ENCODE results near the gene FAM151A. TPM values are rescaled to one million over a fixed set of nuclear protein-coding genes. Genes with fewer than 3 reads are reported as not detected.

The FAM151A gene
- total RNA-seq, 3 donors from 2014 or later: 5.7 to 25.1 (median 19.2) TPM

DNA sequence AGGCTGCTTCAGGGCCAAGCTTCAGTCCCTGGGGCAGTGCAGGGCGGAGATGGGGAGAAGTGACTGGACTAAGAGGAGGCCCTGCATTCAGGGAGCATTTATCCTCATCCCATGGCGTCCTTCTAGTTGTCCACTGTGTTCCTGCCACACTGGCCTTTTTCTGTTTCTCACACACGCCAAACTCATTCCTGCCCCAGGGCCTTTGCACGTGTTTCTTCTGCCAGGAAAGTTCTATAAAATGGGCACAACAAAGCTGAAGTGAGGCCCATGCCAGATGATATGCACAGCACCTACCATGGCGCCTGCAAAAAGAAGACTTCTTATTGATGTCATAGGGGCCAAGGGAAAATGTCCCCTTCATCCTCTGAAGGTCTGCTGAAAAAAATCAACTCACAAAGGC lies 42.5 kb upstream of the FAM151A start:
- Histone ChIP-seq H3K36me3 (ENCODE audit: low read depth) (no peaks in the 10 kb centered on the region), H3K9me3 (no peaks in the 10 kb centered on the region), H3K4me1 (ENCODE audit: low read depth) (no peaks in the 10 kb centered on the region), H3K4me3 (no peak overlapping the region)
- intact Hi-C loops (cut with DNase I, micrococcal nuclease): no loop called here
- ATAC-seq: no peak
- TF ChIP-seq, protein P1, sequence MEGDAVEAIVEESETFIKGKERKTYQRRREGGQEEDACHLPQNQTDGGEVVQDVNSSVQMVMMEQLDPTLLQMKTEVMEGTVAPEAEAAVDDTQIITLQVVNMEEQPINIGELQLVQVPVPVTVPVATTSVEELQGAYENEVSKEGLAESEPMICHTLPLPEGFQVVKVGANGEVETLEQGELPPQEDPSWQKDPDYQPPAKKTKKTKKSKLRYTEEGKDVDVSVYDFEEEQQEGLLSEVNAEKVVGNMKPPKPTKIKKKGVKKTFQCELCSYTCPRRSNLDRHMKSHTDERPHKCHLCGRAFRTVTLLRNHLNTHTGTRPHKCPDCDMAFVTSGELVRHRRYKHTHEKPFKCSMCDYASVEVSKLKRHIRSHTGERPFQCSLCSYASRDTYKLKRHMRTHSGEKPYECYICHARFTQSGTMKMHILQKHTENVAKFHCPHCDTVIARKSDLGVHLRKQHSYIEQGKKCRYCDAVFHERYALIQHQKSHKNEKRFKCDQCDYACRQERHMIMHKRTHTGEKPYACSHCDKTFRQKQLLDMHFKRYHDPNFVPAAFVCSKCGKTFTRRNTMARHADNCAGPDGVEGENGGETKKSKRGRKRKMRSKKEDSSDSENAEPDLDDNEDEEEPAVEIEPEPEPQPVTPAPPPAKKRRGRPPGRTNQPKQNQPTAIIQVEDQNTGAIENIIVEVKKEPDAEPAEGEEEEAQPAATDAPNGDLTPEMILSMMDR (IDR thresholded peaks at IDR 0.05): no peak
- DNase-seq: no peak

DNA sequence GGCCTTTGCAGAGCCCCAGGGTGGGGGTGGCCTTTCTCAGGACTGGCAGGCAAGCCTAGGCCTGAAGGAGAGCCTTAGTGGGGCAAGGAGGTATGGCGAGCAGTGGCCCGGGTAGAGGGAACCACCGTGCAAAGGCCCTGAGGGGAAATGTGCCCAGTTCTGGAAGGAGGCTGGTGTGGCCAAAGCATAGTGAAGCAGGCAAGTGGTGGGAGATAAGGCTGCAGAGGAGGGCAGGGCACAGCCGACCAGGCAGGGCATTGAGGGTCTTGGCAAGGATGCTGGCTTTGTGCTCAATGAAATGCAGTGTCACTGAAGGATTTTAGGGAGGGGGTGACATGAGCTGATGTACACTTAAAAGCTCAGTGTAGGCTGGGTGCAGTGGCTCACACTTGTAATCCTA lies 41.0 kb upstream of the FAM151A start:
- H3K4me3 ChIP-seq: no peak overlapping the region
- no peaks in the 10 kb centered on the region for H3K36me3 ChIP-seq (ENCODE audit: low read depth)
- no peak for DNase-seq
- TF ChIP-seq, protein P1 (IDR thresholded peaks at IDR 0.05): no peak
- no peak for ATAC-seq
- intact Hi-C loops (cut with DNase I, micrococcal nuclease): no loop called here
- H3K9me3 ChIP-seq: no peaks in the 10 kb centered on the region
- no peaks in the 10 kb centered on the region for H3K4me1 ChIP-seq (ENCODE audit: low read depth)

DNA sequence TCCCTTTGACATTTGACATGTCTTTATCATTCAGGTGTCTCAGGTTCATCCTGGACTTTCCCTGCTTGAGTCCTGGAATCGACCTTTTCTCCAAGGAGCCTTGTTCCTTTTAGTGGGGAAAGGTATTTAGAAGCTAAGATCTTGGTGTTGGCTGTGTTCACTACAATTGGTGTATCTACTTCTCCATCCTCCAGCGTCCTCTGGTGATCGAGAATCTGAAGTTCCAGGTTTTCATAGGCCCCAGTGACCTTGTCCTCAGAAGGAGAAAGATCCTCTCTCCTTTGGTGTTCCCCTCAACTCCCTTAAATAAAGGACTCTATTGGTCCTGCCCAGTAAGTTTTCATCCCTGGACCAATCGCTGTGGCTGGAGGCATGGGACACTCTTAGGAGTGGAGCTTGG lies 40.4 kb upstream of the FAM151A start:
- no peak for ATAC-seq
- H3K36me3 ChIP-seq (ENCODE audit: low read depth): no peaks in the 10 kb centered on the region
- no peaks in the 10 kb centered on the region for H3K9me3 ChIP-seq
- TF ChIP-seq, protein P1 (IDR thresholded peaks at IDR 0.05): no peak
- no peak for DNase-seq
- H3K4me3 ChIP-seq: no peak overlapping the region
- H3K4me1 ChIP-seq (ENCODE audit: low read depth): no peaks in the 10 kb centered on the region
- intact Hi-C loops (cut with DNase I, micrococcal nuclease): no loop called here

DNA sequence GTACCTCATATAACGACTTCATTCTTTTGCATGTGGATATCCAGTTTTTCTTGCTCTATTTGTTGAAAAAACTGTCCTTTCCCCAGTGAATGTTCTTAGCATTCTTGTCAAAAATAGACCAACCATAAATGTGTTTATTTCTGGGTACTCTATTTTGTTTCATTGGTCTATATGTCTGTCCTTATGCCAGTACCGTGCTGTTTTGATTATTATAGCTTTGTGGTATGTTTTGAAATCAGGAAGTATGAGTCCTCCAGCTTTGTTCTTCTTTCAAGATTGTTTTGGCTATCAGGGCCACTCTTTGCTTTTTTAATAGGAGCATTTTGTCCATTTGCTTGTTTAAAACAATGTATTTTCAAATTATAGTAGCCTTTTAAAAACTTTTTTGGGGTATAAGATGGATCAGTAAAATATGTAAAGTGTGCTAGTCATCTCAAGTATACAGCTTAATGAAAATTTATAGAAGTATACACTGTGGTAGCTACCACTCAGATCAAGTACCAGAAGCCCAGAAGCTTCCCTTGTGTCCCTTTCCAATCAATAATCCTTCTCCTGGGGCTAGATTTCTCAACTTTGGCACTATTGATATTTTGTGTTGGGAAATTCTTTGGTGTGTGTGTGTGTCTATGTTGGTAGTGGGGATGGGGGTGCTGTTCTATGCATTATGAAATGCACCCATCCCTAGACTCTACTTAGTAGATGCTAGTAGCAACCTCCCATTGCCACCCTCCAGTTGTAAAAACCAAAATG lies 35.0 kb upstream of the FAM151A start:
- DNase-seq: no peak
- intact Hi-C loops (cut with DNase I, micrococcal nuclease): no loop called here

DNA sequence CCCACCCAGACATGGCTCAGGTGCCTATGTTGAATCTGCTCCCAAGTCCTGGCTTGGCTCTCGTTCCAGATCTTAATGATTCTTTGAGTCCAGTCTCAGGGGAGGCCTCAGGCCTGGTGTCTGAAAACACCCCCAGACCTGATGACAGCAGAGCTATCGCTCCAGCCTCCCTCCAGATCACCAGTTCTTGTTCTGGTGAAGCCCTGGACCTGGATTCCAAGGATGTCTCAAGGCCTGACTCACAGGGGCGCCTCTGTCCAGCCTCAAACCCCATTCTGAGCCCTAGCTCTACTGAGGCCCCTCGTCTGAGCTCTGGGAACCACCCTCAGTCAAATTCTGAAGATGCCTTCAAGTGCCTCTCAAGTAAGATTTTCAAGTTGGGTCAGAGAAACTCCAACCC lies 29.7 kb upstream of the FAM151A start:
- no peaks in the 10 kb centered on the region for H3K36me3 ChIP-seq (ENCODE audit: low read depth)
- H3K9me3 ChIP-seq: no peaks in the 10 kb centered on the region
- peaks cover 19% of the 10 kb centered on the region for H3K4me1 ChIP-seq (ENCODE audit: low read depth)
- no peak overlapping the region for H3K4me3 ChIP-seq
- TF ChIP-seq, protein P1 (IDR thresholded peaks at IDR 0.05): no peak
- ATAC-seq (no peak), DNase-seq (no peak)
- intact Hi-C loops (cut with DNase I, micrococcal nuclease): no loop called here

More for the DNA sequence above, 35.0 kb upstream of the FAM151A start:
- no peak overlapping the region for H3K4me3 ChIP-seq
- H3K9me3 ChIP-seq: no peaks in the 10 kb centered on the region
- H3K36me3 ChIP-seq (ENCODE audit: low read depth): no peaks in the 10 kb centered on the region
- TF ChIP-seq, protein P1 (IDR thresholded peaks at IDR 0.05): no peak
- H3K4me1 ChIP-seq (ENCODE audit: low read depth): no peaks in the 10 kb centered on the region
- ATAC-seq: no peak

All from mucosa of descending colon (tissue), 3 donors.